Sigmoid colon (tissue), 3 donors: Measurements from ENCODE around the gene NAGLU.

Experiments
- POLR2A ChIP-seq, 2 donors: fragments of 450-650 bp; IDR thresholded peaks; one replicate each; pipeline ENCODE4 v1.6.1; 2016; ENCODE audit warnings: antibody characterized with exemption in 2 of 2, mild to moderate bottlenecking in 2 of 2, moderate library complexity in 2 of 2
- TF ChIP-seq, protein P1 (sequence below), 4 experiments: fragments of 450-650 bp in 3 of 4; fragments of 200-600 bp in 1 of 4; IDR thresholded peaks; one replicate each; pipeline ENCODE4 v1.5.1; 2016 to 2019; ENCODE audit warnings: antibody characterized with exemption in 4 of 4, mild to moderate bottlenecking in 3 of 4, moderate library complexity in 2 of 4

- TF ChIP-seq POLR2A (IDR thresholded peaks at IDR 0.05): no peak
- TF ChIP-seq, protein P1, sequence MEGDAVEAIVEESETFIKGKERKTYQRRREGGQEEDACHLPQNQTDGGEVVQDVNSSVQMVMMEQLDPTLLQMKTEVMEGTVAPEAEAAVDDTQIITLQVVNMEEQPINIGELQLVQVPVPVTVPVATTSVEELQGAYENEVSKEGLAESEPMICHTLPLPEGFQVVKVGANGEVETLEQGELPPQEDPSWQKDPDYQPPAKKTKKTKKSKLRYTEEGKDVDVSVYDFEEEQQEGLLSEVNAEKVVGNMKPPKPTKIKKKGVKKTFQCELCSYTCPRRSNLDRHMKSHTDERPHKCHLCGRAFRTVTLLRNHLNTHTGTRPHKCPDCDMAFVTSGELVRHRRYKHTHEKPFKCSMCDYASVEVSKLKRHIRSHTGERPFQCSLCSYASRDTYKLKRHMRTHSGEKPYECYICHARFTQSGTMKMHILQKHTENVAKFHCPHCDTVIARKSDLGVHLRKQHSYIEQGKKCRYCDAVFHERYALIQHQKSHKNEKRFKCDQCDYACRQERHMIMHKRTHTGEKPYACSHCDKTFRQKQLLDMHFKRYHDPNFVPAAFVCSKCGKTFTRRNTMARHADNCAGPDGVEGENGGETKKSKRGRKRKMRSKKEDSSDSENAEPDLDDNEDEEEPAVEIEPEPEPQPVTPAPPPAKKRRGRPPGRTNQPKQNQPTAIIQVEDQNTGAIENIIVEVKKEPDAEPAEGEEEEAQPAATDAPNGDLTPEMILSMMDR (IDR thresholded peaks at IDR 0.05): no peak
Measured at GRCh38 chr17:42577140-42577531, 41.1 kb downstream of the NAGLU start.
